Neural progenitor cell (in vitro differentiated cells): ENCODE results near the gene NXPH2.

Experiments used
- CTCF ChIP-seq: fragments of 200-600 bp; sonication (generic); IDR thresholded peaks from 2 replicates; pipeline ENCODE4 v1.5.1; 2017; ENCODE audit warnings: antibody characterized with exemption, mild to moderate bottlenecking
- EZH2phosphoT487 ChIP-seq: fragments of 200-600 bp; sonication (generic); IDR thresholded peaks from 2 replicates; pipeline ENCODE4 v1.6.1; 2017; ENCODE audit warnings: antibody characterized with exemption

GRCh38 chr2:138720035-138720838 is 60.0 kb downstream of the NXPH2 start:
- TF ChIP-seq CTCF: no peak
- no peak for TF ChIP-seq EZH2phosphoT487
